ENCODE data around the gene SEC24B.
A peak's percentile ranks its signal among the peaks of the same experiment; 100 is the strongest.
"Not testable (repeated sequence)": the region's sequence is repeated elsewhere in the genome, so short reads cannot be mapped to it uniquely, and the experiment has no call there.

Gene SEC24B

GRCh38 chr4:109511414-109511813 lies 77.8 kb downstream of the SEC24B start:
- no peak for DNase-seq

- not testable (repeated sequence) for DNase-seq
Observed at GRCh38 chr4:109513368-109513767, 79.8 kb downstream of the SEC24B start.

GRCh38 chr4:109532182-109532581 lies 98.6 kb downstream of the SEC24B start:
- DNase-seq: no peak

GRCh38 chr4:109545401-109545800 lies 111.8 kb downstream of the SEC24B start:
- DNase-seq: no peak

- DNase-seq: no peak
Observed at GRCh38 chr4:109547394-109547793, 113.8 kb downstream of the SEC24B start.

GRCh38 chr4:109548655-109549054 lies 115.0 kb downstream of the SEC24B start:
- no peak for DNase-seq

- DNase-seq: no peak
Observed at GRCh38 chr4:109552237-109552636, 118.6 kb downstream of the SEC24B start.

GRCh38 chr4:109553130-109553529 lies 119.5 kb downstream of the SEC24B start:
- no peak for DNase-seq

GRCh38 chr4:109554971-109555370 lies 121.4 kb downstream of the SEC24B start:
- no peak for DNase-seq

- DNase-seq: no peak
Observed at GRCh38 chr4:109557433-109557832, 123.8 kb downstream of the SEC24B start.

- DNase-seq: not testable (repeated sequence)
Observed at GRCh38 chr4:109558095-109558494, 124.5 kb downstream of the SEC24B start.

- DNase-seq: no peak
Observed at GRCh38 chr4:109559625-109559982, 126.0 kb downstream of the SEC24B start.

- peak; percentile 88 for DNase-seq
Observed at GRCh38 chr4:109559983-109560686, 126.5 kb downstream of the SEC24B start, which contains the start of gene MCUB. Gene MCUB (plus strand): TSS chr4:109560246. CDS start chr4:109560338, 92 bp downstream.

GRCh38 chr4:109560687-109561461 lies 127.3 kb downstream of the SEC24B start:
- DNase-seq: peak; percentile 78

GRCh38 chr4:109562457-109563239 lies 129.0 kb downstream of the SEC24B start:
- no peak for DNase-seq

GRCh38 chr4:109571494-109571893 lies 137.9 kb downstream of the SEC24B start:
- no peak for DNase-seq

GRCh38 chr4:109572154-109572553 lies 138.5 kb downstream of the SEC24B start:
- DNase-seq: no peak

GRCh38 chr4:109574443-109574850 lies 140.8 kb downstream of the SEC24B start:
- peak; percentile 68 for DNase-seq

- DNase-seq: no peak
Observed at GRCh38 chr4:109574931-109575804, 141.6 kb downstream of the SEC24B start.

- DNase-seq: peak; percentile 72
Observed at GRCh38 chr4:109576462-109576861, 142.8 kb downstream of the SEC24B start.

- DNase-seq: no peak
Observed at GRCh38 chr4:109578846-109579245, 145.2 kb downstream of the SEC24B start.

- DNase-seq: not testable (repeated sequence)
Observed at GRCh38 chr4:109579997-109580396, 146.4 kb downstream of the SEC24B start.

Data from OCI-M1 (cell line).